GM12878 (cell line): Measurements from ENCODE around the gene ADAM15.

Experiments used
- BHLHE40 ChIP-seq, 2 experiments: fragments of 450-650 bp in 1 of 2; IDR thresholded peaks; 2 replicates each; pipeline ENCODE4 v1.6.1; 2011 to 2017; ENCODE audit warnings: low read depth in 2 of 2, borderline replicate concordance in 1 of 2, improper control_type of control experiment in 1 of 2, low read length in 1 of 2, mild to moderate bottlenecking in 1 of 2
- EZH2 ChIP-seq: IDR thresholded peaks from 2 replicates; pipeline ENCODE4 v1.6.1; 2012; ENCODE audit warnings: low read depth, mild to moderate bottlenecking, control low read depth, inconsistent platforms, low read length, borderline replicate concordance; ENCODE audit not compliant: control insufficient read depth
- JUND ChIP-seq: IDR thresholded peaks from 2 replicates; pipeline ENCODE4 v1.6.1; 2012; ENCODE audit warnings: low read depth, mild to moderate bottlenecking, low read length, improper control_type of control experiment, moderate library complexity
- MXI1 ChIP-seq: fragments of 150-350 bp; IDR thresholded peaks from 2 replicates; pipeline ENCODE4 v1.6.1; 2011; ENCODE audit warnings: low read depth, mild to moderate bottlenecking, inconsistent platforms, low read length, improper control_type of control experiment
- NR2C2 ChIP-seq: IDR thresholded peaks from 2 replicates; pipeline ENCODE4 v1.6.1; 2011; ENCODE audit warnings: borderline replicate concordance, low read depth; ENCODE audit not compliant: control insufficient read depth, insufficient read length
- POLR2A ChIP-seq: IDR thresholded peaks from 2 replicates; pipeline ENCODE4 v1.6.1; 2011; ENCODE audit warnings: low read depth, mild to moderate bottlenecking, low read length
- REST ChIP-seq: IDR thresholded peaks from 2 replicates; pipeline ENCODE4 v1.6.1; 2012; ENCODE audit warnings: mild to moderate bottlenecking, low read depth, low read length
- TCF3 ChIP-seq: IDR thresholded peaks from 2 replicates; pipeline ENCODE4 v1.6.1; 2012; ENCODE audit warnings: low read depth, mild to moderate bottlenecking, low read length, borderline replicate concordance; ENCODE audit not compliant: insufficient read depth
- ZNF24 ChIP-seq: fragments of 450-650 bp; IDR thresholded peaks from 2 replicates; pipeline ENCODE4 v1.6.1; 2017; ENCODE audit warnings: antibody characterized with exemption, mild to moderate bottlenecking
- TF ChIP-seq, protein P1 (sequence below), 3 experiments: IDR thresholded peaks in 2 of 3; conservative IDR thresholded peaks in 1 of 3; 2 replicates each; pipeline ENCODE4 v1.5.1; 2011; ENCODE audit warnings: low read depth in 3 of 3, low read length in 3 of 3, mild to moderate bottlenecking in 3 of 3, control low read depth in 2 of 3, moderate library complexity in 2 of 3, inconsistent platforms in 1 of 3, mixed read lengths in 1 of 3; ENCODE audit not compliant: control insufficient read depth in 2 of 3, insufficient read depth in 1 of 3; ENCODE audit errors: extremely low read depth in 1 of 3
- TF ChIP-seq, protein P2 (sequence below): IDR thresholded peaks from 2 replicates; pipeline ENCODE4 v1.6.1; 2012; ENCODE audit warnings: low read length, inconsistent platforms

- TF ChIP-seq EZH2: no peak
- no peak for TF ChIP-seq ZNF24
- no peak for TF ChIP-seq NR2C2
- no peak for TF ChIP-seq REST
- TF ChIP-seq POLR2A: peak; percentile 1; the same call in 1 of the 2 replicates
- TF ChIP-seq BHLHE40 (IDR thresholded peaks at IDR 0.05; ENCODE audit: borderline replicate concordance in 1 of 2, low read depth in 2 of 2, low read length in 1 of 2): peak; percentile 92 to 97
- TF ChIP-seq MXI1: no peak; the same call in 1 of the 2 replicates
- TF ChIP-seq TCF3: 0 out of 2 replicates have a peak, but pooled peaks have one; percentile 25
- TF ChIP-seq, protein P1, sequence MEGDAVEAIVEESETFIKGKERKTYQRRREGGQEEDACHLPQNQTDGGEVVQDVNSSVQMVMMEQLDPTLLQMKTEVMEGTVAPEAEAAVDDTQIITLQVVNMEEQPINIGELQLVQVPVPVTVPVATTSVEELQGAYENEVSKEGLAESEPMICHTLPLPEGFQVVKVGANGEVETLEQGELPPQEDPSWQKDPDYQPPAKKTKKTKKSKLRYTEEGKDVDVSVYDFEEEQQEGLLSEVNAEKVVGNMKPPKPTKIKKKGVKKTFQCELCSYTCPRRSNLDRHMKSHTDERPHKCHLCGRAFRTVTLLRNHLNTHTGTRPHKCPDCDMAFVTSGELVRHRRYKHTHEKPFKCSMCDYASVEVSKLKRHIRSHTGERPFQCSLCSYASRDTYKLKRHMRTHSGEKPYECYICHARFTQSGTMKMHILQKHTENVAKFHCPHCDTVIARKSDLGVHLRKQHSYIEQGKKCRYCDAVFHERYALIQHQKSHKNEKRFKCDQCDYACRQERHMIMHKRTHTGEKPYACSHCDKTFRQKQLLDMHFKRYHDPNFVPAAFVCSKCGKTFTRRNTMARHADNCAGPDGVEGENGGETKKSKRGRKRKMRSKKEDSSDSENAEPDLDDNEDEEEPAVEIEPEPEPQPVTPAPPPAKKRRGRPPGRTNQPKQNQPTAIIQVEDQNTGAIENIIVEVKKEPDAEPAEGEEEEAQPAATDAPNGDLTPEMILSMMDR (IDR thresholded peaks at IDR 0.05 in 2 of 3, conservative IDR thresholded peaks at IDR 0.05 in 1 of 3; ENCODE audit: control insufficient read depth in 2 of 3, extremely low read depth in 1 of 3, insufficient read depth in 1 of 3, low read depth in 3 of 3, low read length in 3 of 3): peak; percentile 37 to 53 (median 51); a peak in 5 of 6 replicates
- TF ChIP-seq, protein P2, sequence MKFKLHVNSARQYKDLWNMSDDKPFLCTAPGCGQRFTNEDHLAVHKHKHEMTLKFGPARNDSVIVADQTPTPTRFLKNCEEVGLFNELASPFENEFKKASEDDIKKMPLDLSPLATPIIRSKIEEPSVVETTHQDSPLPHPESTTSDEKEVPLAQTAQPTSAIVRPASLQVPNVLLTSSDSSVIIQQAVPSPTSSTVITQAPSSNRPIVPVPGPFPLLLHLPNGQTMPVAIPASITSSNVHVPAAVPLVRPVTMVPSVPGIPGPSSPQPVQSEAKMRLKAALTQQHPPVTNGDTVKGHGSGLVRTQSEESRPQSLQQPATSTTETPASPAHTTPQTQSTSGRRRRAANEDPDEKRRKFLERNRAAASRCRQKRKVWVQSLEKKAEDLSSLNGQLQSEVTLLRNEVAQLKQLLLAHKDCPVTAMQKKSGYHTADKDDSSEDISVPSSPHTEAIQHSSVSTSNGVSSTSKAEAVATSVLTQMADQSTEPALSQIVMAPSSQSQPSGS: no peak
- no peak for TF ChIP-seq JUND
These were observed 49.2 kb upstream of the ADAM15 start for GRCh38 chr1:155001675-155002463.
